A549 (cell line): ENCODE data around the gene GTF3C1. TPM values are rescaled to one million over a fixed set of nuclear protein-coding genes. Genes with fewer than 3 reads are reported as not detected.

Experiments
- ATAC-seq, 2 experiments: fragments of 200-7000 bp in 1 of 2; fragments of >200 bp in 1 of 2; cut with Nextera tagmentation in 1 of 2; cut with Tn5 transposase in 1 of 2; 3 replicates each; pipeline versions ENCODE4 v1.8.0 to v1.9.1; 2018 to 2020; ENCODE audit warnings: mild to moderate bottlenecking in 1 of 2, moderate library complexity in 1 of 2
- CTCF ChIA-PET: fragments of 300-600 bp; sonication (Branson Sonifier 250); formaldehyde crosslinking; extraction: SDS; loops from one replicate; lab custom pipeline; 2021; ENCODE audit warnings: antibody characterized with exemption, inconsistent platforms; lab: Yijun Ruan, JAX
- POLR2A ChIA-PET: fragments of 350-600 bp; formaldehyde crosslinking; extraction: SDS; loops from one replicate; lab custom pipeline; 2021; ENCODE audit warnings: antibody characterized with exemption, inconsistent platforms; lab: Yijun Ruan, JAX
- DNase-seq, 2 experiments: peaks; one replicate each; pipeline versions ENCODE4 v3.0.0 to v3.0.0-alpha.2; 2011 to 2016; ENCODE audit warnings: low read depth in 1 of 2, low spot score in 1 of 2
- FAIRE-seq: peaks from 2 replicates; lab custom pipeline; 2011; peaks lifted over from hg19 to GRCh38; lab: Jason Lieb, UNC
- H3K27ac ChIP-seq, 2 experiments: fragments of >200 bp; sonication (Bioruptor Twin); formaldehyde crosslinking; 3 replicates each; pipeline ENCODE4 v1.5.1; 2016 to 2017
- H3K4me1 ChIP-seq: fragments of >200 bp; sonication (Bioruptor Twin); formaldehyde crosslinking; 3 replicates; pipeline ENCODE4 v1.6.1; 2016
- H3K4me2 ChIP-seq: fragments of >200 bp; sonication (Bioruptor Twin); formaldehyde crosslinking; 3 replicates; pipeline ENCODE4 v1.6.1; 2016
- H3K4me3 ChIP-seq: fragments of >200 bp; sonication (Bioruptor Twin); formaldehyde crosslinking; 3 replicates; pipeline ENCODE4 v1.5.1; 2016
- H3K9me3 ChIP-seq: fragments of >200 bp; sonication (Bioruptor Twin); formaldehyde crosslinking; 3 replicates; pipeline ENCODE4 v1.6.1; 2016
- BHLHE40 ChIP-seq: IDR thresholded peaks from 2 replicates; pipeline ENCODE4 v1.6.1; 2012; ENCODE audit warnings: low read depth, low read length, inconsistent platforms
- CBX2 ChIP-seq: fragments of 200-600 bp; sonication (generic); IDR thresholded peaks from 2 replicates; pipeline ENCODE4 v1.6.1; 2016; ENCODE audit warnings: low read depth, mild to moderate bottlenecking, borderline replicate concordance
- EHMT2 ChIP-seq: fragments of 200-600 bp; sonication (generic); IDR thresholded peaks from 2 replicates; pipeline ENCODE4 v1.6.1; 2016; ENCODE audit warnings: antibody characterized with exemption, low read depth, mild to moderate bottlenecking, moderate library complexity
- ELK1 ChIP-seq: fragments of 150-350 bp; IDR thresholded peaks from 2 replicates; pipeline ENCODE4 v1.6.1; 2014; ENCODE audit warnings: low read depth, mild to moderate bottlenecking, low read length
- EP300 ChIP-seq, 2 experiments: fragments of >200 bp; sonication (Bioruptor Twin); formaldehyde crosslinking; IDR thresholded peaks; 2 replicates in 1 of 2; 3 replicates in 1 of 2; pipeline ENCODE4 v1.6.1; 2016 to 2017
- ESRRA ChIP-seq: fragments of 150-350 bp; IDR thresholded peaks from 2 replicates; pipeline ENCODE4 v1.6.1; 2014; ENCODE audit warnings: mild to moderate bottlenecking, low read length, borderline replicate concordance
- FOSL2 ChIP-seq, 2 experiments: fragments of 450-650 bp in 1 of 2; fragments of >200 bp in 1 of 2; sonication (Bioruptor Twin) in 1 of 2; formaldehyde crosslinking; IDR thresholded peaks; 2 replicates each; pipeline versions ENCODE4 v1.5.0 to v1.6.1; 2016 to 2020; ENCODE audit warnings: mild to moderate bottlenecking in 1 of 2, moderate library complexity in 1 of 2
- HDAC2 ChIP-seq: fragments of 200-600 bp; sonication (generic); IDR thresholded peaks from 2 replicates; pipeline ENCODE4 v1.6.1; 2016
- HMGXB4 ChIP-seq: fragments of 250-450 bp; sonication (Bioruptor Pico); IDR thresholded peaks from 2 replicates; pipeline ENCODE4 v1.5.0; 2021; ENCODE audit warnings: mild to moderate bottlenecking, moderate library complexity, borderline replicate concordance
- KDM1A ChIP-seq: fragments of 200-600 bp; sonication (generic); IDR thresholded peaks from 2 replicates; pipeline ENCODE4 v1.6.1; 2016; ENCODE audit warnings: low read depth, mild to moderate bottlenecking
- KDM5A ChIP-seq: fragments of 200-600 bp; sonication (generic); IDR thresholded peaks from 2 replicates; pipeline ENCODE4 v1.6.1; 2016; ENCODE audit warnings: antibody characterized with exemption, mild to moderate bottlenecking
- MAZ ChIP-seq: fragments of 150-350 bp; IDR thresholded peaks from 2 replicates; pipeline ENCODE4 v1.6.1; 2014; ENCODE audit warnings: antibody characterized with exemption, low read depth, low read length, borderline replicate concordance
- MYC ChIP-seq: IDR thresholded peaks from 2 replicates; pipeline ENCODE4 v1.6.1; 2012; ENCODE audit warnings: mild to moderate bottlenecking, inconsistent platforms, low read length, improper control_type of control experiment, borderline replicate concordance
- NPAS2 ChIP-seq: fragments of 250-450 bp; sonication (Bioruptor Pico); IDR thresholded peaks from 2 replicates; pipeline ENCODE4 v1.8.0; 2022; ENCODE audit warnings: mild to moderate bottlenecking, moderate library complexity, borderline replicate concordance
- RARB ChIP-seq: fragments of 250-450 bp; sonication (Bioruptor Pico); IDR thresholded peaks from 2 replicates; pipeline ENCODE4 v1.8.0; 2021; ENCODE audit warnings: mild to moderate bottlenecking, moderate library complexity
- RCOR1 ChIP-seq: fragments of 150-350 bp; IDR thresholded peaks from 2 replicates; pipeline ENCODE4 v1.6.1; 2014; ENCODE audit warnings: antibody characterized with exemption, low read length, low read depth
- SMC3 ChIP-seq: fragments of >200 bp; sonication (Bioruptor Twin); formaldehyde crosslinking; IDR thresholded peaks from 3 replicates; pipeline ENCODE4 v1.6.1; 2018; ENCODE audit warnings: inconsistent platforms
- TFCP2L1 ChIP-seq: fragments of 250-450 bp; sonication (Bioruptor Pico); IDR thresholded peaks from 2 replicates; pipeline ENCODE4 v1.5.0; 2021; ENCODE audit warnings: mild to moderate bottlenecking
- USF2 ChIP-seq: fragments of 450-650 bp; IDR thresholded peaks from 2 replicates; pipeline ENCODE4 v1.6.1; 2014; ENCODE audit warnings: antibody characterized with exemption
- ZNF302 ChIP-seq: fragments of 250-450 bp; sonication (Bioruptor Pico); IDR thresholded peaks from 2 replicates; pipeline ENCODE4 v1.9.0; 2021; ENCODE audit warnings: inconsistent platforms, mild to moderate bottlenecking, moderate library complexity
- ZSCAN20 ChIP-seq: fragments of 250-450 bp; sonication (Bioruptor Pico); IDR thresholded peaks from 2 replicates; pipeline ENCODE4 v1.8.0; 2022; ENCODE audit warnings: mild to moderate bottlenecking, moderate library complexity
- WGBS: methylation state at CpG from one replicate; pipeline ENCODE4 v1.1.6; 2017; ENCODE audit errors: missing lambda C conversion rate; 5-methylcytosine and 5-hydroxymethylcytosine counted together
- polyA plus RNA-seq, 4 experiments: library from polyadenylated mRNA; depleted of rRNA in 3 of 4; stranded (reverse); fragments of >200 nt; fragmentation: RNase III in 1 of 4; extraction: RNeasy Plus Mini Kit Qiagen cat#74134 plus additional on column Dnase treatment in 1 of 4; gene quantifications; 2 replicates in 3 of 4; 3 replicates in 1 of 4; pipeline ENCODE4 v1.2.3, GENCODE V29; 2011 to 2017

Gene GTF3C1
- polyA plus RNA-seq, 2 of the 4 experiments (the other 2 are of a cell fraction): 41.6 to 54.2 TPM

GRCh38 chr16:27468941-27469531, 80.7 kb downstream of the GTF3C1 start:
- ATAC-seq (no peak), FAIRE-seq (no peak), DNase-seq (no peak)
- no peaks in the 10 kb centered on the region for H3K4me1 ChIP-seq
- H3K9me3 ChIP-seq: no peaks in the 10 kb centered on the region
- 93% methylated on average over 21 of the region's 22 CpGs for WGBS
- TF ChIP-seq NPAS2 (CRISPR knock-in tag) (no peak), RARB (CRISPR knock-in tag) (no peak), MAZ (no peak), FOSL2 (IDR thresholded peaks at IDR 0.05) (no peak), FOSL2 (CRISPR knock-in tag; IDR thresholded peaks at IDR 0.05) (no peak), EHMT2 (no peak), ESRRA (no peak), KDM5A (no peak), HMGXB4 (no peak), MYC (no peak), ELK1 (no peak), HDAC2 (no peak), CBX2 (no peak), ZNF302 (CRISPR knock-in tag) (no peak), TFCP2L1 (no peak), RCOR1 (no peak), BHLHE40 (no peak)
- no peak overlapping the region for H3K27ac ChIP-seq
- ChIA-PET CTCF (no interaction called here), POLR2A (no interaction called here)
- no peak overlapping the region for H3K4me2 ChIP-seq
- no peak overlapping the region for H3K4me3 ChIP-seq

- ATAC-seq (no peak), FAIRE-seq (no peak), DNase-seq (no peak)
- H3K4me3 ChIP-seq: no peak overlapping the region
- no peak overlapping the region for H3K4me2 ChIP-seq
- no peaks in the 10 kb centered on the region for H3K4me1 ChIP-seq
- ChIA-PET CTCF (interaction anchor here (0.9 to 1.7 kb wide), 4 partner anchors 18 to 98 kb away, joined by 3 to 4 read pairs (median 4); no protein-coding TSS in a partner anchor), POLR2A (no interaction called here)
- no peak overlapping the region for H3K27ac ChIP-seq
- no peak for TF ChIP-seq SMC3
- no peak for TF ChIP-seq USF2
- no peak for TF ChIP-seq EP300 (IDR thresholded peaks at IDR 0.05)
- no peak for TF ChIP-seq KDM1A
- TF ChIP-seq ZSCAN20 (CRISPR knock-in tag): no peak
- H3K9me3 ChIP-seq: no peaks in the 10 kb centered on the region
- WGBS: 89% methylated on average over 8 of the region's 8 CpGs
These were observed 84.2 kb downstream of the GTF3C1 start for GRCh38 chr16:27465483-27465879.
